ENCODE data around the gene LRRC34. TPM values are rescaled to one million over a fixed set of nuclear protein-coding genes. Genes with fewer than 3 reads are reported as not detected.

The LRRC34 gene
- total and polyA plus RNA-seq, 10 of the 15 experiments (the other 5 are each of a cell fraction or from before 2014, with no cell fraction given), result 0.24 to 3.7 (median 1.7) TPM

DNA sequence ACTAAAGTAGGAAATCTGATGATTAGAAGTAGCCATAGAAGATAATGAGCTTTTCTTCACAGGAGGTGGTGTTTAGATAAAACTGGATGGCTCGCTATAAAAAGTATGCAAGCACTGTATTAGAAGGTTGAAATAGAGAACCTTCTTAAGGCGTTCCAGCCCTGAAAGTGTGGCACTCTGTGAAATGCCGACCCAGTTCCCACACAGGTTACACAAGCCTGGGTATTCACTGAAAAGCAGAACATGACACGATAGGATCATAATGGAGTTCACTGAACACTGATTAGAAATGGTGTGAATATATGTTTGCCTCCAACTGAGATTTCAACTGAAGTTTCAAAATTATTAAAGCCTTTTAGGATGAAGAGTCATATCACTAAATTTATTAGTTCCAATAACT lies 15.0 kb upstream of the LRRC34 start (continued):
- TF ChIP-seq, protein P1, sequence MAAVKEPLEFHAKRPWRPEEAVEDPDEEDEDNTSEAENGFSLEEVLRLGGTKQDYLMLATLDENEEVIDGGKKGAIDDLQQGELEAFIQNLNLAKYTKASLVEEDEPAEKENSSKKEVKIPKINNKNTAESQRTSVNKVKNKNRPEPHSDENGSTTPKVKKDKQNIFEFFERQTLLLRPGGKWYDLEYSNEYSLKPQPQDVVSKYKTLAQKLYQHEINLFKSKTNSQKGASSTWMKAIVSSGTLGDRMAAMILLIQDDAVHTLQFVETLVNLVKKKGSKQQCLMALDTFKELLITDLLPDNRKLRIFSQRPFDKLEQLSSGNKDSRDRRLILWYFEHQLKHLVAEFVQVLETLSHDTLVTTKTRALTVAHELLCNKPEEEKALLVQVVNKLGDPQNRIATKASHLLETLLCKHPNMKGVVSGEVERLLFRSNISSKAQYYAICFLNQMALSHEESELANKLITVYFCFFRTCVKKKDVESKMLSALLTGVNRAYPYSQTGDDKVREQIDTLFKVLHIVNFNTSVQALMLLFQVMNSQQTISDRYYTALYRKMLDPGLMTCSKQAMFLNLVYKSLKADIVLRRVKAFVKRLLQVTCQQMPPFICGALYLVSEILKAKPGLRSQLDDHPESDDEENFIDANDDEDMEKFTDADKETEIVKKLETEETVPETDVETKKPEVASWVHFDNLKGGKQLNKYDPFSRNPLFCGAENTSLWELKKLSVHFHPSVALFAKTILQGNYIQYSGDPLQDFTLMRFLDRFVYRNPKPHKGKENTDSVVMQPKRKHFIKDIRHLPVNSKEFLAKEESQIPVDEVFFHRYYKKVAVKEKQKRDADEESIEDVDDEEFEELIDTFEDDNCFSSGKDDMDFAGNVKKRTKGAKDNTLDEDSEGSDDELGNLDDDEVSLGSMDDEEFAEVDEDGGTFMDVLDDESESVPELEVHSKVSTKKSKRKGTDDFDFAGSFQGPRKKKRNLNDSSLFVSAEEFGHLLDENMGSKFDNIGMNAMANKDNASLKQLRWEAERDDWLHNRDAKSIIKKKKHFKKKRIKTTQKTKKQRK (IDR thresholded peaks at IDR 0.05; ENCODE audit: low read depth, low read length), result no peak

DNA sequence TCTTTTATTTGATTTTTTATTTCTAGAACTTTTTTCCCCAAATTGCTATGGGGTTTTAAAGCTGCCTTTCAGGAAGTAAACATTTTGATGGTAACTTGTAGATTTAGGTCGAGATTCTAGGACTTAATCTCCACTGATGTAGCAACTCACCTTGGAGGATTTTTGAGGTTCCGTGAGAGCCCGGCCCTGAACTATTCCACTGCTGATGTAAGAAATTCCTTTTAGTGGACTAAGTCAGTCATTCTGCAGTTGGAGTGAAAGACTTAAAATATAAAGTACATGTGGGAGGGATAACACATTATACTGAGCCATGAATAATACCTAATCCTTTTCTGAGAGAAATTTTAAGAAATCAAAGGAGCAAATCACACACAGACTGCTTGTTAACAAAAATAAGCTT lies 12.6 kb upstream of the LRRC34 start:
- no peaks in the 10 kb centered on the region for H3K79me2 ChIP-seq (ENCODE audit: control insufficient read depth, insufficient read depth, low read length)
- no peak for ATAC-seq
- RAD21 ChIA-PET (ENCODE audit: unreplicated experiment), result no interaction called here
- no peak overlapping the region for H3K4me2 ChIP-seq (ENCODE audit: control insufficient read depth, insufficient read depth)
- no peaks in the 10 kb centered on the region for H3K4me1 ChIP-seq (ENCODE audit: control insufficient read depth, insufficient read depth, low read length)
- no peaks in the 10 kb centered on the region for H4K20me1 ChIP-seq (ENCODE audit: control insufficient read depth, insufficient read depth)
- 65% methylated on average over 3 of the region's 3 CpGs for WGBS (ENCODE audit: insufficient coverage, insufficient replicate concordance, low lambda C conversion rate, missing lambda C conversion rate)
- CTCF ChIA-PET, result interaction anchor here (0.8 kb wide), 1 partner anchor 134 kb away, joined by 5 read pairs; no protein-coding TSS in a partner anchor
- no peak overlapping the region for H3K4me3 ChIP-seq
- no peaks in the 10 kb centered on the region for H3K36me3 ChIP-seq (ENCODE audit: control insufficient read depth in 2 of 2, insufficient read depth in 2 of 2, low read length in 1 of 2)
- intact Hi-C loops (cut with micrococcal nuclease; ENCODE audit: unreplicated experiment), result no loop called here
- H2AFZ ChIP-seq (ENCODE audit: control insufficient read depth, low read depth, low read length), result no peak overlapping the region
- in situ Hi-C loops (cut with MboI), result no loop called here
- TF ChIP-seq MYB (IDR thresholded peaks at IDR 0.05; ENCODE audit: borderline replicate concordance, low read depth, low read length) (no peak), NFYA (IDR thresholded peaks at IDR 0.05; ENCODE audit: borderline replicate concordance, low read depth, low read length) (no peak), FOXK2 (IDR thresholded peaks at IDR 0.05) (no peak), PAX8 (IDR thresholded peaks at IDR 0.05) (no peak), TAF1 (IDR thresholded peaks at IDR 0.05; ENCODE audit: borderline replicate concordance, low read depth, low read length) (no peak)
- TF ChIP-seq, protein P2, sequence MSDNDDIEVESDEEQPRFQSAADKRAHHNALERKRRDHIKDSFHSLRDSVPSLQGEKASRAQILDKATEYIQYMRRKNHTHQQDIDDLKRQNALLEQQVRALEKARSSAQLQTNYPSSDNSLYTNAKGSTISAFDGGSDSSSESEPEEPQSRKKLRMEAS (IDR thresholded peaks at IDR 0.05; ENCODE audit: low read depth, low read length), result no peak
- TF ChIP-seq, protein P3, sequence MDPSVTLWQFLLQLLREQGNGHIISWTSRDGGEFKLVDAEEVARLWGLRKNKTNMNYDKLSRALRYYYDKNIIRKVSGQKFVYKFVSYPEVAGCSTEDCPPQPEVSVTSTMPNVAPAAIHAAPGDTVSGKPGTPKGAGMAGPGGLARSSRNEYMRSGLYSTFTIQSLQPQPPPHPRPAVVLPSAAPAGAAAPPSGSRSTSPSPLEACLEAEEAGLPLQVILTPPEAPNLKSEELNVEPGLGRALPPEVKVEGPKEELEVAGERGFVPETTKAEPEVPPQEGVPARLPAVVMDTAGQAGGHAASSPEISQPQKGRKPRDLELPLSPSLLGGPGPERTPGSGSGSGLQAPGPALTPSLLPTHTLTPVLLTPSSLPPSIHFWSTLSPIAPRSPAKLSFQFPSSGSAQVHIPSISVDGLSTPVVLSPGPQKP (IDR thresholded peaks at IDR 0.05; ENCODE audit: low read depth, low read length), result no peak
- TF ChIP-seq, protein P4, sequence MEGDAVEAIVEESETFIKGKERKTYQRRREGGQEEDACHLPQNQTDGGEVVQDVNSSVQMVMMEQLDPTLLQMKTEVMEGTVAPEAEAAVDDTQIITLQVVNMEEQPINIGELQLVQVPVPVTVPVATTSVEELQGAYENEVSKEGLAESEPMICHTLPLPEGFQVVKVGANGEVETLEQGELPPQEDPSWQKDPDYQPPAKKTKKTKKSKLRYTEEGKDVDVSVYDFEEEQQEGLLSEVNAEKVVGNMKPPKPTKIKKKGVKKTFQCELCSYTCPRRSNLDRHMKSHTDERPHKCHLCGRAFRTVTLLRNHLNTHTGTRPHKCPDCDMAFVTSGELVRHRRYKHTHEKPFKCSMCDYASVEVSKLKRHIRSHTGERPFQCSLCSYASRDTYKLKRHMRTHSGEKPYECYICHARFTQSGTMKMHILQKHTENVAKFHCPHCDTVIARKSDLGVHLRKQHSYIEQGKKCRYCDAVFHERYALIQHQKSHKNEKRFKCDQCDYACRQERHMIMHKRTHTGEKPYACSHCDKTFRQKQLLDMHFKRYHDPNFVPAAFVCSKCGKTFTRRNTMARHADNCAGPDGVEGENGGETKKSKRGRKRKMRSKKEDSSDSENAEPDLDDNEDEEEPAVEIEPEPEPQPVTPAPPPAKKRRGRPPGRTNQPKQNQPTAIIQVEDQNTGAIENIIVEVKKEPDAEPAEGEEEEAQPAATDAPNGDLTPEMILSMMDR (IDR thresholded peaks at IDR 0.05 in 2 of 3, conservative IDR thresholded peaks at IDR 0.05 in 1 of 3; ENCODE audit: control insufficient read depth in 2 of 3, extremely low read depth in 1 of 3, insufficient read depth in 1 of 3, low read depth in 3 of 3, low read length in 3 of 3), result no peak
- TF ChIP-seq, protein P5, sequence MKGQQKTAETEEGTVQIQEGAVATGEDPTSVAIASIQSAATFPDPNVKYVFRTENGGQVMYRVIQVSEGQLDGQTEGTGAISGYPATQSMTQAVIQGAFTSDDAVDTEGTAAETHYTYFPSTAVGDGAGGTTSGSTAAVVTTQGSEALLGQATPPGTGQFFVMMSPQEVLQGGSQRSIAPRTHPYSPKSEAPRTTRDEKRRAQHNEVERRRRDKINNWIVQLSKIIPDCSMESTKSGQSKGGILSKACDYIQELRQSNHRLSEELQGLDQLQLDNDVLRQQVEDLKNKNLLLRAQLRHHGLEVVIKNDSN (IDR thresholded peaks at IDR 0.05; ENCODE audit: borderline replicate concordance, extremely low read length, insufficient read depth, low read depth, low read length), result no peak
- no peaks in the 10 kb centered on the region for H3K9me3 ChIP-seq (replicated peaks; ENCODE audit: control insufficient read depth, insufficient read depth, low read length)
- FAIRE-seq, result no peak
- POLR2A ChIA-PET, result interaction anchor here (0.6 kb wide), 1 partner anchor 81 kb away, joined by 3 read pairs; no protein-coding TSS in a partner anchor
- DNase-seq (ENCODE audit: low read depth, low spot score), result no peak
- BruUV-seq (replicated peaks), result no TSS peak
- no peaks in the 10 kb centered on the region; a peak in 2 of 4 replicates for H3K27me3 ChIP-seq (replicated peaks in 1 of 2; ENCODE audit: control insufficient read depth in 2 of 2, insufficient read depth in 2 of 2, low read length in 1 of 2)
- no peak overlapping the region for H3K27ac ChIP-seq (ENCODE audit: control insufficient read depth, insufficient read depth)
- H3K9ac ChIP-seq (ENCODE audit: control insufficient read depth, insufficient read depth, low read length), result no peak overlapping the region
- SMC1A ChIA-PET (ENCODE audit: uncharacterized antibody, unreplicated experiment), result interaction anchor here (0.5 to 0.6 kb wide), 2 partner anchors 358 to 453 kb away, joined by 3 read pairs; no protein-coding TSS in a partner anchor
